Astrocyte (in vitro differentiated cells and primary cell): Measurements from ENCODE around the gene HOXC6. TPM values are rescaled to one million over a fixed set of nuclear protein-coding genes. Genes with fewer than 3 reads are reported as not detected.
A peak's percentile ranks its signal among the peaks of the same experiment; 100 is the strongest.

Source experiments
- DNase-seq: peaks from one replicate; pipeline ENCODE4 v3.0.0-alpha.2; 2010; ENCODE audit warnings: low read depth
- FAIRE-seq: peaks from 2 replicates; lab custom pipeline; 2011; peaks lifted over from hg19 to GRCh38; lab: Jason Lieb, UNC
- H2AFZ ChIP-seq: 2 replicates; pipeline ENCODE4 v1.6.0; 2012; ENCODE audit warnings: low read depth, low read length, inconsistent platforms
- H3K27ac ChIP-seq: 2 replicates; pipeline ENCODE4 v1.5.1; 2011; ENCODE audit warnings: low read depth, low read length, inconsistent platforms
- H3K27me3 ChIP-seq: 2 replicates; pipeline ENCODE4 v1.6.0; 2011; ENCODE audit warnings: low read length, inconsistent platforms; ENCODE audit not compliant: insufficient read depth
- H3K36me3 ChIP-seq: 2 replicates; pipeline ENCODE4 v1.5.1; 2011; ENCODE audit warnings: low read length, inconsistent platforms; ENCODE audit not compliant: insufficient read depth
- H3K4me1 ChIP-seq: 2 replicates; pipeline ENCODE4 v1.5.1; 2011; ENCODE audit warnings: low read length, inconsistent platforms; ENCODE audit not compliant: insufficient read depth
- H3K4me2 ChIP-seq: 2 replicates; pipeline ENCODE4 v1.6.0; 2012; ENCODE audit warnings: low read length, inconsistent platforms
- H3K4me3 ChIP-seq: 2 replicates; pipeline ENCODE4 v1.5.1; 2011; ENCODE audit warnings: low read depth, mild to moderate bottlenecking, low read length, inconsistent platforms; ENCODE audit not compliant: insufficient read depth
- H3K79me2 ChIP-seq: 2 replicates; pipeline ENCODE4 v1.6.0; 2012; ENCODE audit warnings: mild to moderate bottlenecking, low read length, inconsistent platforms; ENCODE audit not compliant: insufficient read depth
- H3K9ac ChIP-seq: 2 replicates; pipeline ENCODE4 v1.6.0; 2012; ENCODE audit warnings: mild to moderate bottlenecking, low read length, inconsistent platforms
- H3K9me3 ChIP-seq: 2 replicates; pipeline ENCODE4 v1.5.1; 2012; ENCODE audit warnings: low read depth, mild to moderate bottlenecking, low read length, inconsistent platforms; ENCODE audit not compliant: insufficient read depth
- H4K20me1 ChIP-seq: 2 replicates; pipeline ENCODE4 v1.6.0; 2012; ENCODE audit warnings: low read length, inconsistent platforms; ENCODE audit not compliant: insufficient read depth
- H3K27ac Mint-ChIP-seq: one replicate; pipeline ENCODE4 v1.8.0; 2021; ENCODE audit warnings: mild to moderate bottlenecking, mixed read lengths; ENCODE audit not compliant: unreplicated experiment
- H3K27me3 Mint-ChIP-seq: one replicate; pipeline ENCODE4 v1.8.0; 2021; ENCODE audit warnings: low read depth, mixed read lengths; ENCODE audit not compliant: unreplicated experiment
- H3K36me3 Mint-ChIP-seq: one replicate; pipeline ENCODE4 v1.8.0; 2021; ENCODE audit warnings: low read depth, mixed read lengths; ENCODE audit not compliant: unreplicated experiment
- H3K4me1 Mint-ChIP-seq: one replicate; pipeline ENCODE4 v1.8.0; 2021; ENCODE audit warnings: low read depth, mixed read lengths; ENCODE audit not compliant: unreplicated experiment
- H3K4me3 Mint-ChIP-seq: one replicate; pipeline ENCODE4 v1.8.0; 2021; ENCODE audit warnings: mild to moderate bottlenecking, moderate library complexity, mixed read lengths; ENCODE audit not compliant: unreplicated experiment
- H3K9me3 Mint-ChIP-seq: one replicate; pipeline ENCODE4 v1.8.0; 2021; ENCODE audit warnings: mild to moderate bottlenecking, mixed read lengths; ENCODE audit not compliant: unreplicated experiment
- CTCF ChIP-seq: IDR thresholded peaks from 2 replicates; pipeline ENCODE4 v1.5.1; 2011; ENCODE audit warnings: low read depth, mild to moderate bottlenecking, inconsistent platforms, low read length, moderate library complexity; ENCODE audit not compliant: insufficient read depth
- EZH2 ChIP-seq: IDR thresholded peaks from 2 replicates; pipeline ENCODE4 v1.6.1; 2012; ENCODE audit warnings: mild to moderate bottlenecking, low read length, inconsistent platforms; ENCODE audit not compliant: insufficient read depth
- total RNA-seq: library from RNA; stranded (reverse); gene quantifications from 2 replicates; pipeline ENCODE4 v1.2.1, GENCODE V29; 2021

HOXC6 gene
- total RNA-seq, 1 donor from 2014 or later, result not detected

GRCh38 chr12:53988541-53989226 is 39.6 kb upstream of the HOXC6 start:
- H3K36me3 ChIP-seq, result no peaks in the 10 kb centered on the region
- Mint-ChIP-seq H3K4me1 (no peaks in the 10 kb centered on the region), H3K4me3 (no peak overlapping the region), H3K27me3 (peaks cover 87% of the 10 kb centered on the region), H3K9me3 (peaks cover 32% of the 10 kb centered on the region), H3K36me3 (no peaks in the 10 kb centered on the region), H3K27ac (no peak overlapping the region)
- no peaks in the 10 kb centered on the region for H3K4me1 ChIP-seq
- H3K4me3 ChIP-seq, result no peak overlapping the region
- no peak overlapping the region for H2AFZ ChIP-seq
- peaks cover 91% of the 10 kb centered on the region for H3K27me3 ChIP-seq
- no peak overlapping the region for H3K27ac ChIP-seq
- TF ChIP-seq EZH2 (peak; percentile 15), CTCF (no peak)
- no peaks in the 10 kb centered on the region for H4K20me1 ChIP-seq
- FAIRE-seq, result no peak
- DNase-seq, result no peak
- no peak overlapping the region for H3K4me2 ChIP-seq
- peaks cover 7% of the 10 kb centered on the region for H3K9me3 ChIP-seq
- no peaks in the 10 kb centered on the region for H3K79me2 ChIP-seq
- H3K9ac ChIP-seq, result no peak overlapping the region

- H3K36me3 ChIP-seq, result no peaks in the 10 kb centered on the region
- peaks cover 92% of the 10 kb centered on the region for H3K27me3 ChIP-seq
- Mint-ChIP-seq H3K27me3 (peaks cover 88% of the 10 kb centered on the region), H3K27ac (no peak overlapping the region), H3K4me1 (no peaks in the 10 kb centered on the region), H3K36me3 (no peaks in the 10 kb centered on the region), H3K9me3 (peaks cover 35% of the 10 kb centered on the region), H3K4me3 (no peak overlapping the region)
- no peak overlapping the region for H3K27ac ChIP-seq
- H3K4me1 ChIP-seq, result no peaks in the 10 kb centered on the region
- H3K9ac ChIP-seq, result no peak overlapping the region
- no peaks in the 10 kb centered on the region for H4K20me1 ChIP-seq
- no peak overlapping the region for H3K4me3 ChIP-seq
- H3K4me2 ChIP-seq, result no peak overlapping the region
- TF ChIP-seq CTCF, result peak; percentile 20
- TF ChIP-seq EZH2, result peak; percentile 16
- peaks cover 7% of the 10 kb centered on the region for H3K9me3 ChIP-seq
- no peak for FAIRE-seq
- H2AFZ ChIP-seq, result no peak overlapping the region
- no peak for DNase-seq
- no peaks in the 10 kb centered on the region for H3K79me2 ChIP-seq
These were observed 38.8 kb upstream of the HOXC6 start for GRCh38 chr12:53989227-53990113.
